Adrenal gland (tissue), 5 donors: Measurements from ENCODE around the gene ZNF292.

Experiments
- CTCF ChIP-seq, 6 experiments: fragments of 450-650 bp in 4 of 6; fragments of 200-600 bp in 2 of 6; sonication (generic) in 1 of 6; IDR thresholded peaks; 1 replicate in 5 of 6; 2 replicates in 1 of 6; pipeline versions ENCODE4 v1.5.1 to v1.8.0; 2016 to 2021; ENCODE audit warnings: antibody characterized with exemption in 6 of 6, mild to moderate bottlenecking in 2 of 6, moderate library complexity in 1 of 6
- POLR2A ChIP-seq, 2 donors: fragments of 450-650 bp; IDR thresholded peaks; one replicate each; pipeline ENCODE4 v1.6.1; 2017; ENCODE audit warnings: antibody characterized with exemption in 2 of 2, mild to moderate bottlenecking in 2 of 2, moderate library complexity in 1 of 2
- donor health status: DM: no; HTN: no; CAD: no.

- TF ChIP-seq CTCF (IDR thresholded peaks at IDR 0.05) (no peak), POLR2A (IDR thresholded peaks at IDR 0.05) (no peak)
These were observed 57.2 kb downstream of the ZNF292 start for GRCh38 chr6:87212596-87212995.
